K562 (cell line): ENCODE measurements around the gene CHPF2. TPM values are rescaled to one million over a fixed set of nuclear protein-coding genes. Genes with fewer than 3 reads are reported as not detected.

Experiments used
- ATF1 ChIP-seq, 2 experiments: fragments of 450-650 bp in 1 of 2; IDR thresholded peaks; 2 replicates each; pipeline ENCODE4 v1.6.1; 2016; ENCODE audit warnings: missing compliant biosample characterization in 1 of 2, missing genetic modification characterization in 1 of 2
- BCOR ChIP-seq: fragments of 450-650 bp; IDR thresholded peaks from 2 replicates; pipeline ENCODE4 v1.6.1; 2016
- EWSR1 ChIP-seq: fragments of 450-650 bp; IDR thresholded peaks from 2 replicates; pipeline ENCODE4 v1.6.1; 2018; ENCODE audit warnings: borderline replicate concordance, mild to moderate bottlenecking, low read depth, moderate library complexity; ENCODE audit not compliant: partially characterized antibody
- GATAD2A ChIP-seq: fragments of 450-650 bp; IDR thresholded peaks from 2 replicates; pipeline ENCODE4 v1.6.1; 2017
- HNRNPLL ChIP-seq: fragments of 200-400 bp; formaldehyde crosslinking; IDR thresholded peaks from 2 replicates; pipeline ENCODE4 v1.6.1; 2017; ENCODE audit warnings: low read length, low read depth, mild to moderate bottlenecking; ENCODE audit not compliant: poor library complexity, severe bottlenecking
- LARP7 ChIP-seq: fragments of 450-650 bp; IDR thresholded peaks from 2 replicates; pipeline ENCODE4 v1.6.1; 2016
- NBN ChIP-seq: fragments of 450-650 bp; IDR thresholded peaks from 2 replicates; pipeline ENCODE4 v1.6.1; 2016; ENCODE audit warnings: low read depth, mild to moderate bottlenecking
- POLR2A ChIP-seq: fragments of 450-650 bp; conservative IDR thresholded peaks from 2 replicates; pipeline ENCODE4 v1.6.1; 2016
- RAD51 ChIP-seq: fragments of 450-650 bp; IDR thresholded peaks from 2 replicates; pipeline ENCODE4 v1.7.1; 2016; ENCODE audit warnings: low read depth, mild to moderate bottlenecking, borderline replicate concordance
- SLC30A9 ChIP-seq: fragments of 250-450 bp; sonication (Bioruptor Pico); IDR thresholded peaks from 2 replicates; pipeline ENCODE4 v1.8.0; 2022; ENCODE audit warnings: mild to moderate bottlenecking, moderate library complexity
- SMARCA4 ChIP-seq: fragments of 450-650 bp; IDR thresholded peaks from 2 replicates; pipeline ENCODE4 v1.6.1; 2016
- SOX6 ChIP-seq: fragments of 450-650 bp; IDR thresholded peaks from 2 replicates; pipeline ENCODE4 v1.6.1; 2014; ENCODE audit warnings: mild to moderate bottlenecking
- TAL1 ChIP-seq: fragments of 450-650 bp; IDR thresholded peaks from 2 replicates; pipeline ENCODE4 v1.6.1; 2016; ENCODE audit warnings: mild to moderate bottlenecking
- TEAD2 ChIP-seq: fragments of 450-650 bp; IDR thresholded peaks from 2 replicates; pipeline ENCODE4 v1.6.1; 2016; ENCODE audit warnings: missing genetic modification characterization, control low read depth, missing compliant biosample characterization
- ZBED1 ChIP-seq: IDR thresholded peaks from 2 replicates; pipeline ENCODE4 v1.6.1; 2014
- ZKSCAN3 ChIP-seq: fragments of 250-450 bp; sonication (Bioruptor Pico); IDR thresholded peaks from 2 replicates; pipeline ENCODE4 v1.4.0; 2020
- ZNF12 ChIP-seq: sonication (generic); formaldehyde crosslinking; IDR thresholded peaks from 2 replicates; pipeline ENCODE4 v1.4.0; 2020; ENCODE audit warnings: mild to moderate bottlenecking, missing genetic modification reagents
- ZNF274 ChIP-seq: IDR thresholded peaks from 2 replicates; pipeline ENCODE4 v1.6.1; 2011; ENCODE audit warnings: low read depth, mild to moderate bottlenecking, low read length, moderate library complexity, borderline replicate concordance
- ZNF324 ChIP-seq: fragments of 250-450 bp; sonication (Bioruptor Pico); IDR thresholded peaks from 2 replicates; pipeline ENCODE4 v1.4.0; 2020; ENCODE audit warnings: mild to moderate bottlenecking
- ZNF354B ChIP-seq: fragments of 250-450 bp; sonication (Bioruptor Pico); IDR thresholded peaks from 2 replicates; pipeline ENCODE4 v1.4.0; 2020
- polyA plus RNA-seq, 8 experiments: library from polyadenylated mRNA; depleted of rRNA in 4 of 8; stranded (reverse) in 5 of 8; unstranded in 3 of 8; fragments of >200 nt; fragmentation: Nextera tagmentation in 2 of 8; fragmentation: Illumina TruSeq in 1 of 8; extraction: Ambion mirVana in 2 of 8; extraction: Trizol in 1 of 8; gene quantifications; 2 replicates each; pipeline versions ENCODE4 v1.2.1 to v1.2.3, GENCODE V29; 2011 to 2014; ENCODE audit warnings: inconsistent platforms in 1 of 8, missing spikeins in 1 of 8
- total RNA-seq, 7 experiments: library from RNA; depleted of rRNA in 6 of 7; stranded (reverse); fragments of >200 nt in 6 of 7; fragmentation: Illumina TruSeq in 2 of 7; extraction: Trizol in 2 of 7; gene quantifications; 2 replicates each; pipeline versions ENCODE4 v1.2.1 to v1.2.3, GENCODE V29; 2011 to 2021; ENCODE audit warnings: low replicate concordance in 1 of 7
- TF ChIP-seq, protein P1 (sequence below): IDR thresholded peaks from 3 replicates; pipeline ENCODE4 v1.6.1; 2011; ENCODE audit warnings: borderline replicate concordance, mild to moderate bottlenecking; ENCODE audit not compliant: insufficient read length, insufficient read depth
- TF ChIP-seq, protein P2 (sequence below): conservative IDR thresholded peaks from 2 replicates; pipeline ENCODE4 v1.6.1; 2011; ENCODE audit warnings: low read depth, mild to moderate bottlenecking, low read length; ENCODE audit not compliant: control insufficient read depth
- TF ChIP-seq, protein P3 (sequence below): fragments of 450-650 bp; IDR thresholded peaks from 2 replicates; pipeline ENCODE4 v1.6.1; 2016; ENCODE audit warnings: low read depth, mild to moderate bottlenecking, moderate library complexity
- TF ChIP-seq, protein P4 (sequence below), 3 experiments: IDR thresholded peaks in 2 of 3; conservative IDR thresholded peaks in 1 of 3; 2 replicates each; pipeline ENCODE4 v1.5.1; 2011 to 2012; ENCODE audit warnings: low read length in 3 of 3, mild to moderate bottlenecking in 3 of 3, control low read depth in 2 of 3, improper control_type of control experiment in 1 of 3, inconsistent platforms in 1 of 3, low read depth in 1 of 3, mixed read lengths in 1 of 3, moderate library complexity in 1 of 3; ENCODE audit not compliant: insufficient read depth in 2 of 3
- TF ChIP-seq, protein P5 (sequence below): fragments of 450-650 bp; conservative IDR thresholded peaks from 2 replicates; pipeline ENCODE4 v1.6.1; 2016; ENCODE audit warnings: missing genetic modification characterization, low read depth, mild to moderate bottlenecking, missing compliant biosample characterization, moderate library complexity
- TF ChIP-seq, protein P6 (sequence below): sonication (generic); formaldehyde crosslinking; IDR thresholded peaks from 2 replicates; pipeline ENCODE4 v1.8.1; 2023; ENCODE audit warnings: mild to moderate bottlenecking, missing genetic modification reagents

CHPF2 gene
- total and polyA plus RNA-seq, 9 of the 15 experiments (the other 6 are each of a cell fraction or from before 2014, with no cell fraction given), result 0.08 to 32.8 (median 10.5) TPM

DNA sequence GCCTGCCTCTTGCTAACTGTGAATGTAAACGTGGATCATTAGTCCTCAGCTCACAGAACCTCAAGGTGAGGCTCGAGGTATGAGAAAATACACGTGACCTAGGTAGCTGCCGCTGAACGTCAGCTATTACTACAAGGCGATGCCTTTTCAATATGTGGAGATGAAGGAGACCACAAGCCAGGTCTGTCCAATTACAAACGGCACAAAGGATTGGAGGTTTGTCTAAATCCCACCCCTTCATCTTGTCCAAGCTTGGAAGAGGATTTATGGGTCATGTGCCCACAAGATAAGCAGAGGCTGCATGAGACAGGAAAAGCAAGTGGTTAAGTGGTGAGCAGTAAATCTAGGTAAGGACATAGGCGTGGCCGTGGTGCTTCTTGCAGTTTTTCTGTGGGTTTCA is 25.4 kb upstream of the CHPF2 start (continued):
- TF ChIP-seq HNRNPLL (no peak), GATAD2A (no peak), SMARCA4 (peak; percentile 77), NBN (peak; percentile 51; the same call in 1 of the 2 replicates), RAD51 (peak; percentile 88), ZBED1 (no peak), TAL1 (peak; percentile 69), LARP7 (no peak), ZNF354B (CRISPR knock-in tag) (no peak), ZNF274 (no peak), ZKSCAN3 (CRISPR knock-in tag) (no peak), ZNF324 (no peak), POLR2A (no peak), EWSR1 (no peak), BCOR (peak; percentile 54; the same call in 1 of the 2 replicates), ZNF12 (CRISPR knock-in tag) (no peak), SOX6 (peak; percentile 80), SLC30A9 (CRISPR knock-in tag) (no peak), ATF1 (CRISPR knock-in tag; IDR thresholded peaks at IDR 0.05) (no peak), ATF1 (tag; IDR thresholded peaks at IDR 0.05) (no peak; the same call in 1 of the 2 replicates), TEAD2 (no peak)
- TF ChIP-seq, protein P1, sequence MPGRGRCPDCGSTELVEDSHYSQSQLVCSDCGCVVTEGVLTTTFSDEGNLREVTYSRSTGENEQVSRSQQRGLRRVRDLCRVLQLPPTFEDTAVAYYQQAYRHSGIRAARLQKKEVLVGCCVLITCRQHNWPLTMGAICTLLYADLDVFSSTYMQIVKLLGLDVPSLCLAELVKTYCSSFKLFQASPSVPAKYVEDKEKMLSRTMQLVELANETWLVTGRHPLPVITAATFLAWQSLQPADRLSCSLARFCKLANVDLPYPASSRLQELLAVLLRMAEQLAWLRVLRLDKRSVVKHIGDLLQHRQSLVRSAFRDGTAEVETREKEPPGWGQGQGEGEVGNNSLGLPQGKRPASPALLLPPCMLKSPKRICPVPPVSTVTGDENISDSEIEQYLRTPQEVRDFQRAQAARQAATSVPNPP, result no peak
- TF ChIP-seq, protein P2, sequence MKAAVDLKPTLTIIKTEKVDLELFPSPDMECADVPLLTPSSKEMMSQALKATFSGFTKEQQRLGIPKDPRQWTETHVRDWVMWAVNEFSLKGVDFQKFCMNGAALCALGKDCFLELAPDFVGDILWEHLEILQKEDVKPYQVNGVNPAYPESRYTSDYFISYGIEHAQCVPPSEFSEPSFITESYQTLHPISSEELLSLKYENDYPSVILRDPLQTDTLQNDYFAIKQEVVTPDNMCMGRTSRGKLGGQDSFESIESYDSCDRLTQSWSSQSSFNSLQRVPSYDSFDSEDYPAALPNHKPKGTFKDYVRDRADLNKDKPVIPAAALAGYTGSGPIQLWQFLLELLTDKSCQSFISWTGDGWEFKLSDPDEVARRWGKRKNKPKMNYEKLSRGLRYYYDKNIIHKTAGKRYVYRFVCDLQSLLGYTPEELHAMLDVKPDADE, result no peak
- TF ChIP-seq, protein P3, sequence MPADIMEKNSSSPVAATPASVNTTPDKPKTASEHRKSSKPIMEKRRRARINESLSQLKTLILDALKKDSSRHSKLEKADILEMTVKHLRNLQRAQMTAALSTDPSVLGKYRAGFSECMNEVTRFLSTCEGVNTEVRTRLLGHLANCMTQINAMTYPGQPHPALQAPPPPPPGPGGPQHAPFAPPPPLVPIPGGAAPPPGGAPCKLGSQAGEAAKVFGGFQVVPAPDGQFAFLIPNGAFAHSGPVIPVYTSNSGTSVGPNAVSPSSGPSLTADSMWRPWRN, result peak; percentile 88
- TF ChIP-seq, protein P4, sequence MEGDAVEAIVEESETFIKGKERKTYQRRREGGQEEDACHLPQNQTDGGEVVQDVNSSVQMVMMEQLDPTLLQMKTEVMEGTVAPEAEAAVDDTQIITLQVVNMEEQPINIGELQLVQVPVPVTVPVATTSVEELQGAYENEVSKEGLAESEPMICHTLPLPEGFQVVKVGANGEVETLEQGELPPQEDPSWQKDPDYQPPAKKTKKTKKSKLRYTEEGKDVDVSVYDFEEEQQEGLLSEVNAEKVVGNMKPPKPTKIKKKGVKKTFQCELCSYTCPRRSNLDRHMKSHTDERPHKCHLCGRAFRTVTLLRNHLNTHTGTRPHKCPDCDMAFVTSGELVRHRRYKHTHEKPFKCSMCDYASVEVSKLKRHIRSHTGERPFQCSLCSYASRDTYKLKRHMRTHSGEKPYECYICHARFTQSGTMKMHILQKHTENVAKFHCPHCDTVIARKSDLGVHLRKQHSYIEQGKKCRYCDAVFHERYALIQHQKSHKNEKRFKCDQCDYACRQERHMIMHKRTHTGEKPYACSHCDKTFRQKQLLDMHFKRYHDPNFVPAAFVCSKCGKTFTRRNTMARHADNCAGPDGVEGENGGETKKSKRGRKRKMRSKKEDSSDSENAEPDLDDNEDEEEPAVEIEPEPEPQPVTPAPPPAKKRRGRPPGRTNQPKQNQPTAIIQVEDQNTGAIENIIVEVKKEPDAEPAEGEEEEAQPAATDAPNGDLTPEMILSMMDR (IDR thresholded peaks at IDR 0.05 in 2 of 3, conservative IDR thresholded peaks at IDR 0.05 in 1 of 3; ENCODE audit: insufficient read depth in 2 of 3, low read depth in 1 of 3, low read length in 3 of 3), result no peak
- TF ChIP-seq, protein P5, sequence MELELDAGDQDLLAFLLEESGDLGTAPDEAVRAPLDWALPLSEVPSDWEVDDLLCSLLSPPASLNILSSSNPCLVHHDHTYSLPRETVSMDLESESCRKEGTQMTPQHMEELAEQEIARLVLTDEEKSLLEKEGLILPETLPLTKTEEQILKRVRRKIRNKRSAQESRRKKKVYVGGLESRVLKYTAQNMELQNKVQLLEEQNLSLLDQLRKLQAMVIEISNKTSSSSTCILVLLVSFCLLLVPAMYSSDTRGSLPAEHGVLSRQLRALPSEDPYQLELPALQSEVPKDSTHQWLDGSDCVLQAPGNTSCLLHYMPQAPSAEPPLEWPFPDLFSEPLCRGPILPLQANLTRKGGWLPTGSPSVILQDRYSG (tag), result no peak
- TF ChIP-seq, protein P6, sequence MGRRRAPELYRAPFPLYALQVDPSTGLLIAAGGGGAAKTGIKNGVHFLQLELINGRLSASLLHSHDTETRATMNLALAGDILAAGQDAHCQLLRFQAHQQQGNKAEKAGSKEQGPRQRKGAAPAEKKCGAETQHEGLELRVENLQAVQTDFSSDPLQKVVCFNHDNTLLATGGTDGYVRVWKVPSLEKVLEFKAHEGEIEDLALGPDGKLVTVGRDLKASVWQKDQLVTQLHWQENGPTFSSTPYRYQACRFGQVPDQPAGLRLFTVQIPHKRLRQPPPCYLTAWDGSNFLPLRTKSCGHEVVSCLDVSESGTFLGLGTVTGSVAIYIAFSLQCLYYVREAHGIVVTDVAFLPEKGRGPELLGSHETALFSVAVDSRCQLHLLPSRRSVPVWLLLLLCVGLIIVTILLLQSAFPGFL, result no peak
